ENCODE results near the gene TRIO.

The TRIO gene

GRCh38 chr5:14342306-14342705, 199.2 kb downstream of the TRIO start:
- TF ChIP-seq, protein P1, sequence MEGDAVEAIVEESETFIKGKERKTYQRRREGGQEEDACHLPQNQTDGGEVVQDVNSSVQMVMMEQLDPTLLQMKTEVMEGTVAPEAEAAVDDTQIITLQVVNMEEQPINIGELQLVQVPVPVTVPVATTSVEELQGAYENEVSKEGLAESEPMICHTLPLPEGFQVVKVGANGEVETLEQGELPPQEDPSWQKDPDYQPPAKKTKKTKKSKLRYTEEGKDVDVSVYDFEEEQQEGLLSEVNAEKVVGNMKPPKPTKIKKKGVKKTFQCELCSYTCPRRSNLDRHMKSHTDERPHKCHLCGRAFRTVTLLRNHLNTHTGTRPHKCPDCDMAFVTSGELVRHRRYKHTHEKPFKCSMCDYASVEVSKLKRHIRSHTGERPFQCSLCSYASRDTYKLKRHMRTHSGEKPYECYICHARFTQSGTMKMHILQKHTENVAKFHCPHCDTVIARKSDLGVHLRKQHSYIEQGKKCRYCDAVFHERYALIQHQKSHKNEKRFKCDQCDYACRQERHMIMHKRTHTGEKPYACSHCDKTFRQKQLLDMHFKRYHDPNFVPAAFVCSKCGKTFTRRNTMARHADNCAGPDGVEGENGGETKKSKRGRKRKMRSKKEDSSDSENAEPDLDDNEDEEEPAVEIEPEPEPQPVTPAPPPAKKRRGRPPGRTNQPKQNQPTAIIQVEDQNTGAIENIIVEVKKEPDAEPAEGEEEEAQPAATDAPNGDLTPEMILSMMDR (conservative IDR thresholded peaks at IDR 0.05; ENCODE audit: low read depth, low read length): no peak
- DNase-seq (ENCODE audit: low read depth): peak; percentile 22
- no peak overlapping the region for H3K4me3 ChIP-seq (ENCODE audit: low read depth, low read length)

DNA sequence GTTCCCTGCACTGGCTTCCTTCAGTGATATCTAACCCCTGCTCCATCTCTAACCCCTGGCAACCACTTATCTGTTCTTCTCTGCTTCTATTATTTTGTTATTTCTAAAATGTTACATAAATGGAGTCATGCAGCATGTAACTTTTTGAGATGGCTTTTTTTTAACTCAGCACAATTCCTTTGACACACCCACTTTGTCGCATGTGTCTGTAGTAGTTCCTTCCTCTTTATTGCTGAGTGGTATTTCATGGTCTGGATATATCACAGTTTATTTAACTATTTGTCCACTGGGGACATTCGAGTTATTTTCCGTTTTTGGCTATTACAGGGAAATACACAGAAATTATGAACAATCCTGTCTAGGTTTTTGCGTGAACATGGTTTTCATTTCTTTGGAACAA, 200.2 kb downstream of the TRIO start:
- TF ChIP-seq, protein P1 (conservative IDR thresholded peaks at IDR 0.05; ENCODE audit: low read depth, low read length): no peak
- DNase-seq (ENCODE audit: low read depth): no peak
- no peak overlapping the region for H3K4me3 ChIP-seq (ENCODE audit: low read depth, low read length)

- DNase-seq (ENCODE audit: low read depth): no peak
- TF ChIP-seq, protein P1 (conservative IDR thresholded peaks at IDR 0.05; ENCODE audit: low read depth, low read length): no peak
- no peak overlapping the region for H3K4me3 ChIP-seq (ENCODE audit: low read depth, low read length)
Observed at GRCh38 chr5:14347522-14347921, 204.4 kb downstream of the TRIO start.

- DNase-seq (ENCODE audit: low read depth): no peak
- TF ChIP-seq, protein P1 (conservative IDR thresholded peaks at IDR 0.05; ENCODE audit: low read depth, low read length): no peak
- H3K4me3 ChIP-seq (ENCODE audit: low read depth, low read length): no peak overlapping the region
Observed at GRCh38 chr5:14348142-14348541, 205.0 kb downstream of the TRIO start.

- no peak overlapping the region for H3K4me3 ChIP-seq (ENCODE audit: low read depth, low read length)
- DNase-seq (ENCODE audit: low read depth): no peak
- TF ChIP-seq, protein P1 (conservative IDR thresholded peaks at IDR 0.05; ENCODE audit: low read depth, low read length): no peak
Observed at GRCh38 chr5:14349029-14349428, 205.9 kb downstream of the TRIO start.

GRCh38 chr5:14351086-14351661, 208.0 kb downstream of the TRIO start:
- TF ChIP-seq, protein P1 (conservative IDR thresholded peaks at IDR 0.05; ENCODE audit: low read depth, low read length): no peak
- H3K4me3 ChIP-seq (ENCODE audit: low read depth, low read length): no peak overlapping the region

More at GRCh38 chr5:14351086-14351661, 208.0 kb downstream of the TRIO start:
- no peak for DNase-seq (ENCODE audit: low read depth)

Measured in choroid plexus epithelial cell (primary cell).